Activated T-cell treated with anti-CD3 and anti-CD28 coated beads, Interleukin-2, amount 50 U/mL, for 1 hour (primary cell): ENCODE measurements around the gene CCNB1IP1.
"Not testable (repeated sequence)": the region's sequence is repeated elsewhere in the genome, so short reads cannot be mapped to it uniquely, and the experiment has no call there.

Source experiments
- DNase-seq: peaks from one replicate; pipeline ENCODE4 v3.0.0-alpha.2; 2020

Gene CCNB1IP1

DNA sequence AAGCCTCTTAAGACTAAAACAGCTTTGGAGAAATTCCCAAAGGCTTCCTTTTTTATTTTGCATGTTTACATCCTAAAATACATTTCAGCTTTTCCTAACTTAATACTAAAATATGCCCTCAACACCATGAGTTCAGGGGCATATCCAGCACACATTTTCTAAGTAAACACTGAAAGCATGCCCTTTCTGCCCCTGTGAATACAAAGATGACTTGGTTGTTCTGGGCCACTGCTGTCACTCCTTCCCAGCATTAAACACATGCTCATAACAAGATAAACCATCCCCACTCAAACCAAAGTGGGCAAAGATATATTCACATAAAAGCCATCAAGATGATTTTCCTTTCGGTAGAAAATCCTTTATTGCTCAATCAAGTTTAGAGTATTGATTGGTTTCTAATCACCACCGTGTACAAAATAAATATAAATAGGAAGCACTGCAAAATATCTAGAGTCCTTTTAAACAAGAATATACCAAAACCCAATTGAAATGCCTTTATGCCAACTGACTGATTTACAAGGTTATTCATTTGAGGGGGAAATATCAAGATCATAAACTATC lies 1.9 kb downstream of the CCNB1IP1 start:
- no peak for DNase-seq

DNA sequence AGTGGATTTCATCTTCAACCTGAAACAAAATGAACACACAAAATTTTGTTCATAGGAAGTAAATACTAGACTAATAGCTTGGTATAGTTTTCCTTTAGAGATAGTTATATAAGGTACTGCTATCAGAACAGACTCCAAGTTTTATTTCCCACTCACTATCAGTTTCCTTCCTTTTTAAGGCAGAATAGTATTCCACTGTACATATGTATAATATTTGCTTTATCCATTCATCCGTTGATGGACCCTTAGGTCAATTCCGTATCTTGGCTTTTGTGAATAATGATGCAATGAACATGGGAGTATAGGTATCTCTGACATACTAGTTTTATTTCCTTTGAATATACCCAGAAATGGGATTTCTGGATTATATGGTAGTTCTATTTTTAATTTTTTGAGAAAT lies 3.7 kb downstream of the CCNB1IP1 start:
- no peak for DNase-seq

DNA sequence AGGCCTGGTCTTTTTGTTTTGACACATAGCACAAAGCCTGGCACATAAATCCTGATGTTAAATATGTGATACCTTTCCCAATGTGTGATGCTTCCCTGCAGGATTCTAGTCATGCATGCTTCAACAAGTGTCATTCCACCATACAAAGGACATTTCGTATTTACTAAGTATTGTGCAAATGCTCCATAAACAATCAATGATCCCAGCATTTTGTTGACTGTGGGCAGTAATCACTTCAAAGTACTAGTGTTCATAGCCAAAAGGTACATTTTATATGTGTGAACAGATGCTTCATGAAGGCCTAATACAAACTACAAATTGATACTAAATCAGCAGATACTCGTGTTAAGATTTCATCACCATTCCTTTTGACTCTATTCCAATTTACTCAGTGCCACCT lies 4.4 kb downstream of the CCNB1IP1 start:
- DNase-seq, result no peak

DNA sequence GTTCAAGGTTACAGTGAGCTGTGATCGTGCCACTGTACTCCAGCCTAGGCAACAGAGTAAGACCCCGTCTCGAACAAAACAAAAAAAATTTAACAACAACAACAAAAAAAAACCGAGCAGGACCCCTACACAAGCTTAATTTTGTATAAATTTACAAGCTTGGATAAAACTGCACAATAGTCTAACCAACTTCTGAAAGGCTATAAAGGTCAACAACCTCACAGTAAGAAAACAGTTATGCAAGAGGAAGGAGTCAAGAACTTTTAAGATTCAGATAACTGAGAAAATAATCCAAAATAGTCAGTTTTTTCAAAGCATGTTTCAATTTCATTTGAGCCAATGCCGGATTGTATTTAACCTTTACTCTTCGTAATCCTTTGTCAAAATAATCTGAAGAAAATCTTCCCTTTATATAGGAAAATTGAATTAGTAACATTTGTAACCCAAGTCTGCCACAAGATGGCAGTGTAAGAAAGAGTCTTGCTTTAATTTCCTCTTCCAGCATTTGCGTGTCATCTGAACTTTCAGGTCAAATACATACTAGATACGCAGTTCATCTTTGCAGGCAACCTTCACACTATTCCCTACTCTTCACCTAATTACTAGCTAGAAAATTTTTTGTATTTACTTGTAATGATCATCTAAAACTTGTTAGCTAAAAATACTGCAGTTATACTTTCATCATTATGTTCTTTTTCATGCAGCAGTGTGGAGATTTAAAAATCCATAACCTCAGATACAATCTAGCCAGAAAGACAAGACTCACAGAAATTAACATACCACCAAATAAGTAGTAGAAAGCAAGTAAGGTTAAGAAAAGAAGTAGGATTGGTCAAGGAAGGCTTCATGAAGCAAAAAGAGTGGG lies 5.8 kb downstream of the CCNB1IP1 start:
- no peak for DNase-seq

DNA sequence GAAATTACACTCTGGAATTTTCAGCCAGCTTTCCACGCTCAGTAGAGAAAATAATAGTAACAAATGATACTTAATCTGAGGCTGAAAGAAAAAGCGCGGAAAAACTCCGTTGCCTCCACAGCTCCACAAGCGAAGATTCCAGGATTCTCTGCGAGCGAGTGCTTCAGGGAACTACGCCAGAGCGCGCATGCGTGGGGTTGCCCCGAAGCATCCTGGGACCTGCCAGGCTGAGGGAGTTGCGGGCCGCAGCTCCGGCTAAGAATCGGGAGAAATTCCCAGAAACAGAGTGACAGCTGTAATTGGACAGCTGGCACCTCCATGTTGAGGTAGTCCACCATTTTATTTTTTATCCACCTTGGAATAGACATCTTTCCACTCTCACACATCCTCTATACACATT lies 15.4 kb downstream of the CCNB1IP1 start:
- DNase-seq, result no peak

DNA sequence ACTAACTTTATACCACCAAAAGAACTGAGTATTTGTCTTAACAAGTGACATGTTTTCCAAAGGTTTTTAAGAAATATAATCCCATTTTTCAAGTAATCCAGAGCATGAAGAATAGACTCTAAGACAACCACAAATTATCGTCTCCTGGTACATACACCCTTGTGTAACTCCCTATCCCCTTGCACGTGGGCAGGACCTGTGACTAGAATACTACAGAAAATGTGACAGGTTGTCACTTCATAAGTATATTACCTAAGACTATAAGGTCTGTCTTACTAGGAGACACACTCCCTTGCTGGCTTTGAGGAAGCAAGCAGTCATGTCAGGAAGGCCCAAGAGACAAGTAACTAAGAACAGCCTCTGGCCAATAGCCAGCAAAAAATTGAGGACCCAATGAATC lies 19.1 kb downstream of the CCNB1IP1 start:
- no peak for DNase-seq

DNA sequence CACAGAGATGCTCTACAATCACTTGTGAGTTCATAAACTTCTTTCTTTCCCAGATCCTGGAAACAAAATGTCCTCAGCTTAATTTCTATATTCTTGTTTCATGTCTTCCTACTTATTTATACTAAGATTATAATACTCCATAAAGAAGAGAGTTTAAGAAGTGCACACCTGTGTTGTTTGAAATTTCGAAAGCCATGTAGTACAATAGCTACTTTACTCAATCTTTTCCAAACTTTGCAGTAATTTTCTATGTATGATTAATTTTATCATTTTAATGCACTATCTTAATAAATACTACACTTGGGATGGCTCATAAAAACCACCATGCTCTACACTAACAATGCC lies 27.0 kb downstream of the CCNB1IP1 start:
- DNase-seq, result no peak

DNA sequence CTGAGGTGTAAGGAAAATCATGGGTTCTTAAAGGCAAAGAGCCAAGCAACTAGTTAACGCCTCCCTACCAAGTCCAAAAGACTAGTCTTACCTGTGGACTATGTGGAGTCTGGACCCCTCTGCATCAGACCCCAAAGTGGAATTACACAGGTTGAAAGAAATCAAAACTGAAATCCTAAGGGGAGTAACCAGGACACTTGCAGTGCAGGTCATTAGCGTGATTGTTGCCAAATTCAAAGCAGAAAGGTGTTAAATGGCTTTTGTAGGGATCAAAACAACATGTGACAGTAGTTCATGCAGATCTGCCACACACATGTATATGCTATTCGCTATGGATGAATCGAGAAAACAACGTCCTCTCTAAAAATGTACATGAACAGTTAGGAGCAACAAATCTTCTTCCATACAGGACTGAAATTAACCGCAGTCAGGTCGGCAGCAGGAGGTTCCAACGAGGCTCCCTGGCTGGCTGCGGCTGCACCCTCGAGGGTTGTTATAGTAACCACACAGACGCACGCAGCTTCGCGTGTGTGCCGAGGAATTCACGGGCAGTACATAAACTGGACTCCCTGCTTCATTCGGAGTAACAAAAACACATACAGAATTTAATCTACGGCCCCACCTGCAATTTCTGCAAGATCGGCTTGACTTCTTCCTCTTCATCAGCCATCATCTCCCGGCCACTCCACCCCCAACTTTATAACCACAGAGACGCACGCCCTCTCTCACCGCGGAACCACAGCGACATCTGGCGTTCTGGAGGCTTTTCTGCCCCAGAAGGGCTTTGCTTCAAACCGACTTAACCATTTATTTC lies 27.6 kb downstream of the CCNB1IP1 start, which contains the start of gene TTC5:
Gene TTC5 (minus strand): TSS at position 687 of the 814 bp plus-strand sequence. CDS start 14 bp downstream, at position 673.
- peak; percentile 94 for DNase-seq

DNA sequence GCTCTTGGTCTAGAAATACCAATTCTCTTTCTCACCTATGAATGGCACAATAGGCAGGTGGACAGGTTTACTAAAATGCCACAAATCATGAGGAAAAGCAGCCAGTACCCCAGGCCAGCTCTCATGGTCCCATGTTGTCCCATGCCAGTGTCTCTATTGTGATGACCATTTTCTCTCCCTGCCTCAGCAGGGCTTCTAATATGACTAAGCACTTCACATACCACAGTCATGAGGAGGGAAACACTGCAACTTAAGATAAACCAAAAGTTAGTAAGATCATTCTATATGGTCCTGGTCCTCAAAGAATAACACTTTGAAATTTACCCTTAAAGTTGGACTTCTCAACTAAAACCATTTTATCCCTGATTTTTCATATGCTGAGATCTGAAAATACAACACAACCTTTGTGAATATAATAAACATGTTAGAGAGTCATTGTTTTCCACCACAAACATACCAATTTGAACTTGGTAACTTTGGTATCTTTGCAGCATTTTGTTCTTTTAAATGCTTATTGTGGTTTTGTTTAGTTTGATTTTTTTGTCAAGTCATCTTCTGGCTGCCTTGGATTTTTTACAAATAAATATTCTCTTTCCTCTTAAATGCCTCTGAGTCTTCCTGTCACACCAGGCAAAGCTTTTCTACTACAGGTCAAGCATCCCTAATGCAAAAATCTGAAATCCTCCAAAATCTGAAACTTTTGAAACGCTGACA lies 30.9 kb downstream of the CCNB1IP1 start:
- no peak for DNase-seq

DNA sequence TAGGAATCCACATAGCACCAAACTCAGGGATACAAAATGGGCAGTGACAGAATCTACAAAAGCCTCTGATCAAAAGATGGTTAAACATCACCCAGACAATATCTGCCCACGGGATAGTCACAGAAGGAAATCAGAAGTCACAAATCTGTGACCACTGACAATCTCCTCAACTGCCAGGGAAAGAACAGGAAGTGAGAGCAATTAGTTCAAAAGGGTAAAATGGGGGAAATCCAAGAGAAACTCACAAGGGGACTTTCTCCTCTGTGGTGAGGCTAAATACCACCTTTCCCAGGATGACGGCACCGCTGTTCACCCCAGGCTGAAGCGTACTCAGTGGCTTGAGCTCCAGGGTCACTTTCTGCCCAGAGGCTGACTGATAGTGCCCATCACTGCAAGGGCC lies 38.0 kb downstream of the CCNB1IP1 start:
- DNase-seq, result no peak

DNA sequence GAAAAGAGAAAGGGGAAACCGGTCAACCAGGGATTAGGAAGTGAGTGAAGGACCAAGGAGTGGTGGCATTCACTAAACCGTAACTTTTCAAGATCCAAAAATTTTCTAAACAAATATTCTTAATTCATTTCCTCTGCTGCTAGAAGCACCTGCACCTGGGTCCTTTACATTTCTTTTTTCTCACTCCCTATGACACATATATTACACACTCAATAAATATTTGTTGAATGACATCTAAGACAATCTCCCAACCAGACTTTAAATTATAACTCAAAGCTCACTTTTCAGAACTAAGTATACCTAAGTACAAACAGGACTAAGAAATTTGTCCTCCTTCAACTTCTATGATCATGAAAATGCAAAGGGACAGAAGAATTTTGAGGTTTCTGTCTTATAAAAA lies 38.4 kb downstream of the CCNB1IP1 start:
- DNase-seq, result no peak

DNA sequence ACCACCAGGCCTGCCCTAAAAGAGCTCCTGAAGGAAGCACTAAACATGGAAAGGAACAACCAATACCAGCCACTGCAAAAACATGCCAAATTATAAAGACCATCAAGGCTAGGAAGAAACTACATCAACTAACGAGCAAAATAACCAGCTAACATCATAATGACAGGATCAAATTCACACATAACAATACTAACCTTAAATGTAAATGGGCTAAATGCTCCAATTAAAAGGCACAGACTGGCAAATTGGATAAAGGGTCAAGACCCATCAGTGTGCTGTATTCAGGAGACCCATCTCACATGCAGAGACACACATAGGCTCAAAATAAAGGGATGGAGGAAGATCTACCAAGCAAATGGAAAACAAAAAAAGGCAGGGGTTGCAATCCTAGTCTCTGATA lies 51.1 kb downstream of the CCNB1IP1 start:
- DNase-seq, result not testable (repeated sequence)

DNA sequence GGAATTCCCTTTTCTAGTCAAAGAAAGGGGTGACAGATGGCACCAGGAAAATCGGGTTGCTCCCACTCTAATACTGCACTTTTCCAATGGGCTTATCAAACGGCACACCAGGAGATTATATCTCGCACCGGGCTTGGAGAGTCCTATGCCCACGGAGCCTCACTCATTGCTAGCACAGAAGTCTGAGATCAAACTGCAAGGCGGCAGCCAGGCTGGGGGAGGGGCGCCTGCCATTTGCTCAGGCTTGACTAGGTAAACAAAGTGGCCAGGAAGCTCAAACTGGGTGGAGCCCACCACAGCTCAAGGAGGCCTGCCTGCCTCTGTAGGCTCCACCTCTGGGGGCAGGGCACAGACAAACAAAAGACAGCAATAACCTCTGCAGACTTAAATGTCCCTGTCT lies 52.8 kb downstream of the CCNB1IP1 start:
- DNase-seq, result not testable (repeated sequence)

DNA sequence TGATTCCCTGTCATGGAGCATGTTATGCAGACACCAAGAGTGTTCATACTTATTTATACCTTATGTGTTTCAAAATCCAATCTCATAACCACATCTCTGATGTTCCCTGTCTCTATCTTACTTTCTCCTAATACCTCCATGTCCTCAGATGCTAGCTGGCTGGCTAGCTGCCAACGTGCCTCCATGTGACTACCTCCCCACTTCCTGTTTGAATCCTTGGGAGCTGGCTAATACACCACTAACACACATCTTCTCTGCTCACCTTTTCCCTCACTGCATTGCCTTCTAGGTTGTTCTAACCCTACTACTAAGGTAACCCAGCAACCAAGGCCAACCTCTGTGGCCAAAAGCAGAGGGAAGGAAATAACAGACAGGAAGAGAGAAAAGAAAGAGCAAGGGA lies 54.7 kb downstream of the CCNB1IP1 start:
- DNase-seq, result no peak

DNA sequence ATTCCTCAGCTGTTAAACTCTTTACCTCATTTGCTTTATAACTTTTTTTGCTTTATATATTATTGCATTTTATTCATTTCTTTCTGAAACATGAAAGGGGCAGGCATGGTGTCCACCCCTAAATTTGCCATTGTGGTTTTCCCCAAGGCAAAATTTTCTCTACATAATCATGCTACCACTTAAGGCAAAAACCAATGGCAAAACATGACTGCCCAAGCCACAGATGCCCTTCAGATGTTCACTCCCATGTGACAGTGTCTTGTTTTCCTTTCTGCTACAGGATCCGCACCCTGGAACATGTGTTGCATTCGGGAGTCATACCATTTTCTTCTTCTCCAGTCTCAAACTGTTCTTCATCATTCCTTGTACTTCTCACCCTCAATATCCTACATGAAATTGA lies 55.7 kb downstream of the CCNB1IP1 start:
- DNase-seq, result no peak

DNA sequence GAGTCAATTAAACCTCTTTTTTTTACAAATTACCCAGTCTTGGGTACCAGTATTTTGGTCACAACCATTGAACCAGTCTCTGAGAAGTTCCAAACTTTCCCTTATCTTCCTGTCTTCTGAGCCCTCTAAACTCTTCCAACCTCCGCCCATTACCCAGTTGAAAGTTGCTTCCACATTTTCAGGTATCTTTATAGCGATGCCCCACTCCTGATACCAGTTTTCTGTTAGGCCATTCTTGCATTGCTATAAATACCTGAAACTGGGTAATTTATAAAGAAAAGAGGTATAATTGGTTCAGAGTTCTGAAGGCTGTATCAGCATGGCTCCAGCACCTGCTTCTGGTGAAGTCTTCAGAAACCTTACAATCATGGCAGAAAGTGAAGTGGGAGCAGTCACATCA lies 59.0 kb downstream of the CCNB1IP1 start:
- DNase-seq, result no peak

DNA sequence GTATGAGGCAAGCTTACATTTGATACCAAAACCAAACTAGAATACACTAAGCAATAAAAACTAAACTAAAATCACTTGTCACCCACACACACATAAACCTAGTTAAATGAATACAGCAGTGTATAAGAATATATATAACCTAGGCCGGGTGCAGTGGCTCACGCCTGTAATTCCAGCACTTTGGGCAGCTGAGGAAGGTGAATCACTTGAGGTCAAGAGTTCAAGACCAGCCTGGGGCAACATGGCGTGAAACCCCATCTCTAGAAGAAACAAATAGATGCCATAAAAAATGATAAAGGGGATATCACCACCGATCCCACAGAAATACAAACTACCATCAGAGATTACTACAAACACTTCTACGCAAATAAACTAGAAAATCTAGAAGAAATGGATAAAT lies 68.7 kb downstream of the CCNB1IP1 start:
- not testable (repeated sequence) for DNase-seq

DNA sequence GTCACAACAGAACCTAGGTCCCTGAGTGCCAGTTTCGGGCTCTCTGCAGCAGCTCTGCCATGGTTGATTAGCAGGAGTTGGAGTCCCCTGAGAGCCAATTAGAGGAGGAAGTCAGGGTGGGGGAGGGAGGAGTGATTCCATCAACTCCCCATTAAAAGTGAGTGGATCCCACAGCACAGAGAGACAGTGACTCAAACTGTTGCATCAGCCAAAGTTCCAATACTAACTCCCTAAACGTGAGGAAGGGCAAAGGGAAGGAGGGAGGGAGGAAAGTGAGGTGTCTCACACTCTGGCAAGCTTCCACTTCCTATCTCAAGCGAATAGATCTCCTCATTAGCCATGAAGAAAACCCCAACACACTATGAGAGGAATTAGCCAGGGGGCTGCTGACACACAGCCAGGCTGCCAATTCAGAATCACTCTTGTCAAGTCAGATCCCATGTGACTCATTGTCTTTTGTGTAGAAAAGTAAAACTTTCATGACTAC lies 70.4 kb downstream of the CCNB1IP1 start:
- no peak for DNase-seq
